ENCODE results near the gene BIRC7.
"Not testable (repeated sequence)": the region's sequence is repeated elsewhere in the genome, so short reads cannot be mapped to it uniquely, and the experiment has no call there.

Gene BIRC7

DNA sequence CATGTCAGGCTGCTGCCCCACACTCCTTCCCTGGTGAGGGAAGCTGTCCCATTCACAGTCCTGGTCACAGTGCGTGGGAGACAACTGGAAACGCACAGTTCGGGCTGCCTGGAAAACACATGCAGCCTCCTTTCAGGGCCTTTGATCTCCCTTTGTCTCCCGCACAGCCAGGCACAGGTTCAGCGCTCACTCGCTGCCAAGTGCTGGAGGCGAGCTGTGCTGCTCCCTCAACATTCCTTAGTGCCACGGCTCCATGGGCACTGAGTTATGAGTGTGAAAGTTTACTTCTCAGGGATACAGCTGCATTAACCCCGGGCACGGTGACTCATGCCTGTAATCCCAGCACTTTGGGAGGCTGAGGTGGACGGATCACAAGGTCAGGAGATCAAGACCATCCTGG lies 28.8 kb upstream of the BIRC7 start:
- no peak for DNase-seq (ENCODE audit: low read depth in 2 of 3, low spot score in 1 of 3)

- DNase-seq (ENCODE audit: low read depth in 2 of 3, low spot score in 1 of 3) = no peak
Measured at GRCh38 chr20:63208346-63208909, 27.3 kb upstream of the BIRC7 start.

DNA sequence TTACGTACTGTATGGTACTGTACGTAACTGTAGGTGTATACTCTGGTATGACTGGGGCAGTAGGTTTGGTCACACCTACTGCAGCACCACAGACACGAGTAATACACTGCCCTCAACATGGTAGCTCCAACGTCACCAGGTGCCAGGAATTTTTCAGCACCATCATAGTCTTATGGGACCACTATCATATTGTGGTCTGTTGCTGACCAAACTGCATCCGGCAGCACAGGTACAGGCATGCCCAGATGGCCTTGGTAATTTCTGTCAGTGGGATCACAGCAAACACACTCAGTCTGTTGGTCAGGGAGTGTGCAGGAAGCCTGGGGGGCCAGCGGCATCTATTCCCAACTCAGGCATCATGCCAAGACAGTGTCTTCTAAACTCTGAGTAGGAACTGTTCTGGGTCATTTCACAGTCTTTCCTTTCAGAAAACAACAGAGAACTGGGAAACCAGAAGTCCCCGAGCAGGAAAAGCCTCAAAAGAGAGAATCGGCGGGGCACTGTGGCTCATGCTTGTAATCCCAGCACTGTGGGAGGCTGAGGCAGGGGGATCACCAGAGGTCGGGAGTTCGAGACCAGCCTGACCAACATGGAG lies 25.6 kb upstream of the BIRC7 start:
- DNase-seq (ENCODE audit: low read depth in 2 of 3, low spot score in 1 of 3) = no peak

DNA sequence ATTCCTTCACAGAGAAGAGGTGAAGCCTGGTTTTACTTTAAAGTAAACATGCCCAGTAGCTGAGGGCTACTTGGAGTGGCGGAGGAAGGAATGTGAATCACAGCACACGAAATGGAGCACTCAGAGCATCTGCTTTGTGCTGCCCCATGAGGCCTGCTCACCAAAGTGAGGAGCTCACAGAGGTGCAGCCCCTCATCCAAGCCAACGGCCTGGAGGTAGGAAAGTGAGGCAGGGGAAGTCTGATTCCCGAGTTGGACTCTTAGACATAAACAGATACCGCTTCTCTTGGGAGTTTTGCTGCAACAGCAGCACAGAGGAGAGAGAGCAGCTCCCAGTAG lies 23.3 kb upstream of the BIRC7 start:
- DNase-seq (ENCODE audit: low read depth in 2 of 3, low spot score in 1 of 3) = no peak

DNA sequence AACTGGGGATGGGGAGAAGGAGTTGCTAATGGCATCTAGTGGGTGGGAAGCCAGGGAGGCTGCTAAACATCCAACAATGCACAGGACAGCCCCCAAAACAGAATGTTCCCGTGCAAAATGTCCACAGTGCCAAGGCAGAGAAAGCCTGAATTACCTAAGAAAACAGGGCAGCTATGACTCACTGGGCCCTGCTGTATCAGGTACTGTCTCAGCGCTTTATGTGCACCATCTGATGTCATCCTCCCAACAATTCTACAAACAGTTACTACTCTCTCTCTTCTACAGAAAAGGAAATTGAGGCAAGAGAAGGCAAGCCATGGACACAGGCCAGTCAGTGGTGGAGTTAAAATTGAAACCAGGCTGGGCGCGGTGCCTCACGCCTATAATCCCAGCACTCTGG lies 22.9 kb upstream of the BIRC7 start:
- no peak for DNase-seq (ENCODE audit: low read depth in 2 of 3, low spot score in 1 of 3)

DNA sequence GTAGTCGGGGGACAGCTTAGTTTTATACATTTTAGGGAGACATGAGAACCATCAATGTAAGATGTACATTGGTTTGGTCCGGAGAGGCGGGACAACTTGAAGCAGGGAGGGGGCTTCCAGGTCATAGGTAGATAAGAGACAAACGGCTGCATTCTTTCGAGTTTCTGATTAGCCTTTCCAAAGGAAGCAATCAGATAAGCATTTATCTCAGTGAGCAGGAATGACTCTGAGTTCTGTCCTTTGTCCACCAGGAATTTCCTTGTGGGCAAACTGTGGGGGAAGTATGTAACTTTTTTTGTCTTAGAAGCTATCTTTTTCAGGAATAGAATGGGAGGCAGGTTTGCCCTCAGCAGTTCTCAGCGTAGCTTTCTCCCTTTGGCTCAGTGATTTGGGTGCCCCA lies 21.2 kb upstream of the BIRC7 start:
- no peak for DNase-seq (ENCODE audit: low read depth in 2 of 3, low spot score in 1 of 3)

- no peak for DNase-seq (ENCODE audit: low read depth in 2 of 3, low spot score in 1 of 3)
Measured at GRCh38 chr20:63215101-63216040, 20.3 kb upstream of the BIRC7 start.

- DNase-seq (ENCODE audit: low read depth in 2 of 3, low spot score in 1 of 3) = peak; percentile 87 to 96 (median 92)
Measured at GRCh38 chr20:63216041-63216848, 19.5 kb upstream of the BIRC7 start, which contains the start of gene YTHDF1. YTHDF1 (minus strand) TSS chr20:63216131; CDS start chr20:63215892, 239 bp downstream.

DNA sequence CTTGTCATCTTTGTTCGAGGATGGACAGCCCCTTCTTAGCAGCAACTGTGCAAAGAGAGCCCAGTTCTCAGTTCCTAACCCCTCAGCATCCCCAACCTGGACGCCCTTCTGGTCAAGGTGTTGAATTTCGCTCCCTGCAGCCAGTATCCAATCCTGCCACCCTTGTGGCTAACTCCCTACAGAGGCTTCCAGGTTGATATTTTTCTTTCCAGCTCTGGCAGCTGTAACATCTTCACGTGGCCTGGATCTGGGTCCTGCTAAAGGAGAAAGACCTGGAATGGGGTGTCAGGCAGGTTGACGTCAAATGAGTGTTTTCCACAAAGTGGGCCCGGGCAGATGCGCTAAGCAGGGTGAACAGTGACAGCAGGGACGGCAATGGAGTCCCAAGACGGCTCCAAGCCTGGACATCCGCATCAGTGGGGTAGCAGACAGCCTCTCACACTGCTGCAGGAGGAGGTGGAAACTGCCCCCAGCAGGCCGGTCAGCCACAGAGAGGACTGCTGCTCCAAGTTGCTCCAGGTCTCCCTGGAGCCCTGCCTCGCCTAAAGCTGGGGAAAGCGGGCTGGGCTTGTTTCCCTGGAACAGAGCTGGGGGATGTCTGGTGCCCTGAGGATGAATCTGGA lies 18.7 kb upstream of the BIRC7 start:
- no peak for DNase-seq (ENCODE audit: low read depth in 2 of 3, low spot score in 1 of 3)

DNA sequence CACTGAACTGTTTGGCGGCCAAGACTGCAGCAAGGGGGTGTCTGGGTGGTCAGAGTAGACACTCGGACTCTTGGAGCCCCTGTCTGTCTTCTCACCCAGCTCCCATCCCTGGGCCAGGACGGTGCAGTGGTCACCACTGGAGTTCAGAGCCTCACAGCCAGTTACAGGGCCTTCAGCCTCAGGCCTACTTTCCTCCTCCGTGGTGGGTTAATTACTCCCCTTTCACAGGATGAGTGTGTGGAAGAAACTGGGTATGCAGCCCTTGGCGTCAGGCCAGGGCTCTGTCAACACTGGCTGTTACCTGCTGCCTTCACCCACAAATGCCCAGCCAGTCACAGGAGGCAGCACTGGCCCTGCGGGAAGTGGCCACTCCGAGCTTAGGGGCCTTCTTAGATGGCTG lies 18.0 kb upstream of the BIRC7 start:
- no peak for DNase-seq (ENCODE audit: low read depth in 2 of 3, low spot score in 1 of 3)

- DNase-seq (ENCODE audit: low read depth in 2 of 3, low spot score in 1 of 3) = no peak
Measured at GRCh38 chr20:63218701-63219446, 16.8 kb upstream of the BIRC7 start.

- no peak for DNase-seq (ENCODE audit: low read depth in 2 of 3, low spot score in 1 of 3)
Measured at GRCh38 chr20:63219447-63219821, 16.3 kb upstream of the BIRC7 start.

DNA sequence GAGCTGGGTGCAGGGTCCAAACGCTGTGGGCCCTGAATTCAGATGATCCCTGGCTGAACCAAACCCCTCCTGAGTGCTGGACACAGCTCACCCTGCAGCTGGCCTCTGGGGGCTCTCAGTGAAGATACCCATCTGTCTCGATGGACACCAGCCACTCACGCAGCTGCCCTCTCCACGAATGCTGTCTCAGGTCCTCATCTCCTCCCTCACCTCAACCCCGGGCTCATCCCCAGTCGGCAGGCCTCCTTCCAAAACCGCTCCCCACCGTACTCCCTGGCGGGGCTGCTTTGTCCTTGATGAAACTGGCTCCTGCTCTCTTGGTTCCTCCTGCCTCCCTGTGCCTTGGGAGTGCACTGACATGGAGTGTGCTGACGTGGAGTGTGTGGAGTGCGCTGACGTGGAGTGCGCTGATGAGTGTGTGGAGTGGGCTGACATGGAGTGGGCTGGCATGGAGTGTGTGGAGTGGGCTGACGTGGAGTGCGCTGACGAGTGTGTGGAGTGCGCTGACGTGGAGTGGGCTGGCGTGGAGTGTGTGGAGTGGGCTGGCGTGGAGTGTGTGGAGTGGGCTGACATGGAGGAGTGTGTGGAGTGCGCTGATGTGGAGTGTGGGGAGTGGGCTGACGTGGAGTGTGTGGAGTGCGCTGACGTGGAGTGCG lies 15.7 kb upstream of the BIRC7 start:
- no peak for DNase-seq (ENCODE audit: low read depth in 2 of 3, low spot score in 1 of 3)

- DNase-seq (ENCODE audit: low read depth in 2 of 3, low spot score in 1 of 3) = no peak
Measured at GRCh38 chr20:63220696-63221399, 14.9 kb upstream of the BIRC7 start.

DNA sequence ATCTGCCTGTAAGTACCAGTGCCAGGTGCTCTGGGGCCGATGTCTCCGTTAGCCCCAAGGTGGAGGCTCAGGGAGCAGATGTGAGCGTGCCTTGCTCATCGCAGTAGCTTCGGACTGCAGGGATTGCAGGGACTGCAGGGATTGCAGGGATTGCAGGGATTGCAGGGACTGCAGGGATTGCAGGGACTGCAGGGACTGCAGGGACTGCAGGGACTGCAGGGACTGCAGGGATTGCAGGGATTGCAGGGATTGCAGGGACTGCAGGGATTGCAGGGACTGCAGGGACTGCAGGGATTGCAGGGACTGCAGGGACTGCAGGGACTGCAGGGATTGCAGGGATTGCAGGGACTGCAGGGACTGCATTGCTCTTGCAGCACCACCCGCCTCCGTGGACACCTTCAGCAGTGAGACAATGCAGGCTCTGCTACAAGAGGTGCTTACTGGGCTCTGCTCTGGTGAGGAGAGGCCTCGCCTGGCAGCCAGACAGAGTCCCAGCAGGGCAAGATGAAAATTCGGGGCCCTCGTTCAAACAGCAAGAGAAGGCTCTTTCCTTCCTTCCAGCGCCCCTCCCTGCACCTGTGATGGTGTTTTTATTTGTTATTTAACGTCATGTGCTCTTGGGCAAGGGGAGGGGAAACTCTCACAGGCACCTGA lies 14.2 kb upstream of the BIRC7 start:
- DNase-seq (ENCODE audit: low read depth in 2 of 3, low spot score in 1 of 3) = not testable (repeated sequence)

- DNase-seq (ENCODE audit: low read depth in 2 of 3, low spot score in 1 of 3) = no peak
Measured at GRCh38 chr20:63222541-63222940, 13.2 kb upstream of the BIRC7 start.

- peak in 1 of 3 donors; percentile 40 for DNase-seq (ENCODE audit: low read depth in 2 of 3, low spot score in 1 of 3)
Measured at GRCh38 chr20:63223121-63223825, 12.4 kb upstream of the BIRC7 start.

GRCh38 chr20:63223826-63224207 lies 11.9 kb upstream of the BIRC7 start:
- no peak for DNase-seq (ENCODE audit: low read depth in 2 of 3, low spot score in 1 of 3)

Data from stimulated activated CD4-positive, alpha-beta T cell treated with anti-CD3 and anti-CD28 coated beads, Interleukin-12 subunit alpha, Interleukin-12 subunit beta, amount 100 ng/mL, for 48 hours (primary cell).